GM19324 (cell line): Measurements from ENCODE around the gene ARPP21.

Source experiments
- ATAC-seq: cut with Tn5 transposase; IDR thresholded peaks from one replicate; pipeline ENCODE4 v1.9.1; 2021; ENCODE audit warnings: mild to moderate bottlenecking, moderate library complexity; ENCODE audit not compliant: unreplicated experiment, low FRiP score

The ARPP21 gene

GRCh38 chr3:35641331-35641730 is 2.0 kb downstream of the ARPP21 start:
- ATAC-seq = no peak

GRCh38 chr3:35641920-35642527 is 2.7 kb downstream of the ARPP21 start:
- no peak for ATAC-seq

- ATAC-seq = no peak
These were observed 4.2 kb downstream of the ARPP21 start for GRCh38 chr3:35643495-35643894.

GRCh38 chr3:35644451-35644850 is 5.1 kb downstream of the ARPP21 start:
- ATAC-seq = no peak

GRCh38 chr3:35645189-35645588 is 5.9 kb downstream of the ARPP21 start:
- no peak for ATAC-seq

GRCh38 chr3:35646081-35646480 is 6.8 kb downstream of the ARPP21 start:
- ATAC-seq = no peak

- ATAC-seq = no peak
These were observed 8.1 kb downstream of the ARPP21 start for GRCh38 chr3:35647461-35647860.

GRCh38 chr3:35648347-35648746 is 9.0 kb downstream of the ARPP21 start:
- ATAC-seq = no peak

- ATAC-seq = no peak
These were observed 10.1 kb downstream of the ARPP21 start for GRCh38 chr3:35649405-35649804.

- ATAC-seq = no peak
These were observed 12.1 kb downstream of the ARPP21 start for GRCh38 chr3:35651426-35651825.

GRCh38 chr3:35651851-35652250 is 12.5 kb downstream of the ARPP21 start:
- no peak for ATAC-seq

GRCh38 chr3:35653347-35653746 is 14.0 kb downstream of the ARPP21 start:
- ATAC-seq = no peak

GRCh38 chr3:35654476-35654875 is 15.2 kb downstream of the ARPP21 start:
- ATAC-seq = no peak

GRCh38 chr3:35658686-35659085 is 19.4 kb downstream of the ARPP21 start:
- ATAC-seq = no peak

- no peak for ATAC-seq
These were observed 20.4 kb downstream of the ARPP21 start for GRCh38 chr3:35659768-35660167.

GRCh38 chr3:35663471-35663870 is 24.1 kb downstream of the ARPP21 start:
- ATAC-seq = no peak

GRCh38 chr3:35664460-35664919 is 25.2 kb downstream of the ARPP21 start:
- no peak for ATAC-seq

- ATAC-seq = no peak
These were observed 26.2 kb downstream of the ARPP21 start for GRCh38 chr3:35665390-35666055.

GRCh38 chr3:35666888-35667287 is 27.6 kb downstream of the ARPP21 start:
- ATAC-seq = no peak

GRCh38 chr3:35670408-35670965 is 31.2 kb downstream of the ARPP21 start:
- no peak for ATAC-seq

- ATAC-seq = no peak
These were observed 32.2 kb downstream of the ARPP21 start for GRCh38 chr3:35671483-35671882.

GRCh38 chr3:35673017-35673416 is 33.7 kb downstream of the ARPP21 start:
- no peak for ATAC-seq
